IPS DF 19.7 (cell line): Measurements from ENCODE around the gene GRK6.

Experiments used
- DNase-seq: peaks from one replicate; pipeline ENCODE4 v3.0.0-alpha.2; 2013; ENCODE audit warnings: low read depth, low spot score

Gene GRK6

GRCh38 chr5:177486256-177486655 lies 59.8 kb downstream of the GRK6 start:
- no peak for DNase-seq

- DNase-seq, result no peak
These were observed 60.7 kb downstream of the GRK6 start for GRCh38 chr5:177487144-177487543.

GRCh38 chr5:177487975-177488374 lies 61.5 kb downstream of the GRK6 start:
- no peak for DNase-seq

GRCh38 chr5:177489119-177489716 lies 62.7 kb downstream of the GRK6 start:
- DNase-seq, result no peak

- DNase-seq, result no peak
These were observed 64.0 kb downstream of the GRK6 start for GRCh38 chr5:177490311-177490991.

GRCh38 chr5:177490992-177491391 lies 64.5 kb downstream of the GRK6 start:
- DNase-seq, result no peak

- DNase-seq, result no peak
These were observed 65.0 kb downstream of the GRK6 start for GRCh38 chr5:177491429-177491945.

- no peak for DNase-seq
These were observed 65.7 kb downstream of the GRK6 start for GRCh38 chr5:177491983-177492746.
